HepG2 (cell line): Measurements from ENCODE around the gene CPSF7. TPM values are rescaled to one million over a fixed set of nuclear protein-coding genes. Genes with fewer than 3 reads are reported as not detected.

Experiments used
- KDM4B ChIP-seq: sonication (generic); formaldehyde crosslinking; IDR thresholded peaks from 2 replicates; pipeline ENCODE4 v1.4.0; 2020; ENCODE audit warnings: missing genetic modification reagents
- KMT2B ChIP-seq: IDR thresholded peaks from 2 replicates; pipeline ENCODE4 v1.6.1; 2016; ENCODE audit warnings: missing genetic modification reagents, missing compliant biosample characterization
- POLR2G ChIP-seq: fragments of 200-400 bp; formaldehyde crosslinking; IDR thresholded peaks from 2 replicates; pipeline ENCODE4 v1.6.1; 2018; ENCODE audit warnings: mild to moderate bottlenecking, low read depth, low read length, moderate library complexity
- PRDM10 ChIP-seq: sonication (generic); formaldehyde crosslinking; IDR thresholded peaks from 2 replicates; pipeline ENCODE4 v1.4.0; 2020; ENCODE audit warnings: low read depth, missing genetic modification reagents
- THRA ChIP-seq: sonication (generic); formaldehyde crosslinking; IDR thresholded peaks from 2 replicates; pipeline ENCODE4 v1.4.0; 2020; ENCODE audit warnings: missing genetic modification reagents, borderline replicate concordance
- U2AF1 ChIP-seq: fragments of 200-400 bp; formaldehyde crosslinking; optimal IDR thresholded peaks from 2 replicates; pipeline ENCODE3; 2017; ENCODE audit warnings: mild to moderate bottlenecking, low read depth, low read length
- ZBTB40 ChIP-seq, 2 experiments: fragments of 450-650 bp in 1 of 2; sonication (generic) in 1 of 2; formaldehyde crosslinking in 1 of 2; IDR thresholded peaks; 2 replicates each; pipeline versions ENCODE4 v1.6.1 to v1.8.0; 2016 to 2022; ENCODE audit warnings: antibody characterized with exemption in 1 of 2, mild to moderate bottlenecking in 1 of 2, missing genetic modification reagents in 1 of 2
- ZBTB43 ChIP-seq: sonication (generic); formaldehyde crosslinking; conservative IDR thresholded peaks from 2 replicates; pipeline ENCODE4 v1.4.0; 2020; ENCODE audit warnings: missing genetic modification reagents
- ZBTB7A ChIP-seq: sonication (generic); formaldehyde crosslinking; IDR thresholded peaks from 2 replicates; pipeline ENCODE4 v1.8.0; 2022; ENCODE audit warnings: mild to moderate bottlenecking, missing genetic modification reagents
- ZFP37 ChIP-seq: sonication (generic); formaldehyde crosslinking; IDR thresholded peaks from 2 replicates; pipeline ENCODE4 v1.4.0; 2020; ENCODE audit warnings: missing genetic modification reagents, borderline replicate concordance
- ZNF12 ChIP-seq: sonication (generic); formaldehyde crosslinking; IDR thresholded peaks from 2 replicates; pipeline ENCODE4 v1.5.0; 2020; ENCODE audit warnings: missing genetic modification reagents
- polyA plus RNA-seq, 8 experiments: library from polyadenylated mRNA; depleted of rRNA in 3 of 8; stranded (reverse) in 7 of 8; unstranded in 1 of 8; fragments of >200 nt; fragmentation: Illumina TruSeq in 4 of 8; extraction: Trizol in 4 of 8; gene quantifications; 2 replicates each; pipeline versions ENCODE4 v1.2.1 to v1.2.3, GENCODE V29; 2011 to 2016; ENCODE audit warnings: low read depth in 4 of 8, missing spikeins in 1 of 8, mixed read lengths in 1 of 8; ENCODE audit not compliant: insufficient read depth in 1 of 8
- total RNA-seq, 5 experiments: library from RNA; depleted of rRNA; stranded (reverse); fragments of >200 nt; fragmentation: Illumina TruSeq; extraction: Trizol; gene quantifications; 2 replicates each; pipeline ENCODE4 v1.2.3, GENCODE V29; 2016; ENCODE audit warnings: low read depth in 1 of 5

Gene CPSF7
- total and polyA plus RNA-seq, 2 of the 13 experiments (the other 11 are each of a cell fraction or from before 2014, with no cell fraction given) = 34.1 to 36.8 TPM

- TF ChIP-seq ZBTB40 (IDR thresholded peaks at IDR 0.05) = peak; percentile 70
- TF ChIP-seq ZBTB40 (CRISPR knock-in tag; IDR thresholded peaks at IDR 0.05) = peak; percentile 70; the same call in 1 of the 2 replicates
- peak; percentile 87 for TF ChIP-seq KMT2B
- TF ChIP-seq KDM4B (CRISPR knock-in tag) = no peak
- 0 out of 2 replicates have a peak, but pooled peaks have one; percentile 70 for TF ChIP-seq ZBTB7A
- 0 out of 2 replicates have a peak, but pooled peaks have one; percentile 45 for TF ChIP-seq ZBTB43 (CRISPR knock-in tag)
- TF ChIP-seq THRA (CRISPR knock-in tag) = 0 out of 2 replicates have a peak, but pooled peaks have one; percentile 26
- TF ChIP-seq ZNF12 = peak; percentile 61; the same call in 1 of the 2 replicates
- 0 out of 2 replicates have a peak, but pooled peaks have one; percentile 14 for TF ChIP-seq ZFP37 (CRISPR knock-in tag)
- no peak for TF ChIP-seq U2AF1
- peak; percentile 62 for TF ChIP-seq PRDM10 (CRISPR knock-in tag)
- peak; percentile 90 for TF ChIP-seq POLR2G
These were observed 67.8 kb downstream of the CPSF7 start, which contains the start of the genes CYB561A3 and TMEM138 (continued) for GRCh38 chr11:61361741-61362541.
